Measurements from ENCODE around the gene POLK.

The POLK gene

DNA sequence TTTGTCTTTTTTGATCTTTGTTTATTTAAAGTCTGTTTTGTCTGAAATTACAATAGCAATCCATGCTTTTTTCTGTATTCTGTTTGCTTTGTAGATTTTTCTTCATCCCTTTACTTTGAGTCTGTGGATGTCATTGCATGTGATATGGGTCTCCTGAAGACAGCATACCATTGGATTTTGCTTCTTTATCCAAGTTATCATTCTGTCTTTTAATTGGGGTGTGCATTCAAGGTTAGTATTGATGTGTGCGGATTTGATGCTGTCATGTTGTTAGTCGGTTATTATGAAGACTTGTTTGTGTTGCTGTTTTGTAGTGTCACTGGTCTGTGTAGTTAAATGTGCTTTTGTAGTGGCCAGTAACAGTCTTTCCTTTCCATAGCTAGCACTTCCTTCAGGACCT, 23.0 kb downstream of the POLK start:
- no peak for DNase-seq (ENCODE audit: insufficient read length)
- FAIRE-seq, result peak; percentile 61
- TF ChIP-seq POLR2A (IDR thresholded peaks at IDR 0.05; ENCODE audit: low read depth, low read length), result no peak
- no peak for TF ChIP-seq TAF1 (IDR thresholded peaks at IDR 0.05; ENCODE audit: borderline replicate concordance, low read depth, low read length)
- TF ChIP-seq POLR2AphosphoS5 (IDR thresholded peaks at IDR 0.05; ENCODE audit: low read depth, low read length), result no peak

- TF ChIP-seq POLR2AphosphoS5 (IDR thresholded peaks at IDR 0.05; ENCODE audit: low read depth, low read length) (no peak), POLR2A (IDR thresholded peaks at IDR 0.05; ENCODE audit: low read depth, low read length) (no peak), TAF1 (IDR thresholded peaks at IDR 0.05; ENCODE audit: borderline replicate concordance, low read depth, low read length) (no peak)
- FAIRE-seq (no peak), DNase-seq (ENCODE audit: insufficient read length) (no peak)
Measured at GRCh38 chr5:75536147-75536546, 24.5 kb downstream of the POLK start.

DNA sequence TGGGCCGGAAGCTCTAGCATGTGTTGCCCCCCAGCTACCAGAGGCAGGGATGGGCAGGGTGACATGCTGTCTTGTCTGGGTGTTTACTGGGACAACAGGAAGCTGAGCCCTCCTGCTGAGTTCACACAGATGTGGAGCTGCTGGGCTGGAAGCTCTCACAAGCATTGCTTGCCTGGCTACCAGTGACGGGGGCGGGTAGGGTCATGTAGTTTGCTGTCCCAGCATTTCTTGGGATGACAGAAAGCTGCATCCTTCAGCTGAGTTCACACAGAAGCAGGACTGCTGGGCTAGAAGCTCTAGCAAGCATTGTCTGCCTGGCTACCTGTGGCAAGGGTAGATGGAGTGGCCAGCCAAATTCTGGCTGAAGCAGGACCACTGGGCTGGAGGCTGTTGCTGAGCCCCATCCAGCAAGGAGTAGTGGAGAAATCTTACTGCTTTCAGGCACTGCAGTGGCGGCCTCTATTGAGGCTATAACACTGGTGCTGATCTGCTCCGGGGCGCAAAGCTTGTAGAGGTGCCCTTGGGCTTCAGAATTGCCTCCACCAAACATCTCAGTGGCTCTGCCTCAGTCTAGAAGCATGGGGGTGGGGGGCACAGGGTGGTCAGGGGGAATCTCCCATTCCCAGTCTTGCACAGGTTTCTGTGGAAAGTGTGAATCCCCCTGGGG, 25.1 kb downstream of the POLK start:
- DNase-seq (ENCODE audit: insufficient read length), result no peak
- FAIRE-seq, result no peak

GRCh38 chr5:75538211-75538610, 26.5 kb downstream of the POLK start:
- TF ChIP-seq POLR2A (IDR thresholded peaks at IDR 0.05; ENCODE audit: low read depth, low read length), result no peak
- no peak for TF ChIP-seq POLR2AphosphoS5 (IDR thresholded peaks at IDR 0.05; ENCODE audit: low read depth, low read length)
- TF ChIP-seq TAF1 (IDR thresholded peaks at IDR 0.05; ENCODE audit: borderline replicate concordance, low read depth, low read length), result no peak
- no peak for DNase-seq (ENCODE audit: insufficient read length)
- FAIRE-seq, result no peak

More for the DNA sequence above, 25.1 kb downstream of the POLK start:
- TF ChIP-seq TAF1 (IDR thresholded peaks at IDR 0.05; ENCODE audit: borderline replicate concordance, low read depth, low read length) (no peak), POLR2A (IDR thresholded peaks at IDR 0.05; ENCODE audit: low read depth, low read length) (no peak), POLR2AphosphoS5 (IDR thresholded peaks at IDR 0.05; ENCODE audit: low read depth, low read length) (no peak)

- DNase-seq (ENCODE audit: insufficient read length) (no peak), FAIRE-seq (no peak)
- TF ChIP-seq POLR2A (IDR thresholded peaks at IDR 0.05; ENCODE audit: low read depth, low read length), result no peak
- TF ChIP-seq POLR2AphosphoS5 (IDR thresholded peaks at IDR 0.05; ENCODE audit: low read depth, low read length), result no peak
- TF ChIP-seq TAF1 (IDR thresholded peaks at IDR 0.05; ENCODE audit: borderline replicate concordance, low read depth, low read length), result no peak
Measured at GRCh38 chr5:75545131-75545530, 33.4 kb downstream of the POLK start.

GRCh38 chr5:75546830-75547229, 35.1 kb downstream of the POLK start:
- DNase-seq (ENCODE audit: insufficient read length) (no peak), FAIRE-seq (no peak)
- TF ChIP-seq POLR2A (IDR thresholded peaks at IDR 0.05; ENCODE audit: low read depth, low read length) (no peak), TAF1 (IDR thresholded peaks at IDR 0.05; ENCODE audit: borderline replicate concordance, low read depth, low read length) (no peak), POLR2AphosphoS5 (IDR thresholded peaks at IDR 0.05; ENCODE audit: low read depth, low read length) (no peak)

GRCh38 chr5:75547812-75548211, 36.1 kb downstream of the POLK start:
- DNase-seq (ENCODE audit: insufficient read length) (no peak), FAIRE-seq (no peak)
- TF ChIP-seq POLR2AphosphoS5 (IDR thresholded peaks at IDR 0.05; ENCODE audit: low read depth, low read length) (no peak), POLR2A (IDR thresholded peaks at IDR 0.05; ENCODE audit: low read depth, low read length) (no peak), TAF1 (IDR thresholded peaks at IDR 0.05; ENCODE audit: borderline replicate concordance, low read depth, low read length) (no peak)

GRCh38 chr5:75550597-75550996, 38.9 kb downstream of the POLK start:
- no peak for FAIRE-seq
- DNase-seq (ENCODE audit: insufficient read length), result no peak
- TF ChIP-seq POLR2A (IDR thresholded peaks at IDR 0.05; ENCODE audit: low read depth, low read length), result no peak
- TF ChIP-seq POLR2AphosphoS5 (IDR thresholded peaks at IDR 0.05; ENCODE audit: low read depth, low read length), result no peak
- no peak for TF ChIP-seq TAF1 (IDR thresholded peaks at IDR 0.05; ENCODE audit: borderline replicate concordance, low read depth, low read length)

DNA sequence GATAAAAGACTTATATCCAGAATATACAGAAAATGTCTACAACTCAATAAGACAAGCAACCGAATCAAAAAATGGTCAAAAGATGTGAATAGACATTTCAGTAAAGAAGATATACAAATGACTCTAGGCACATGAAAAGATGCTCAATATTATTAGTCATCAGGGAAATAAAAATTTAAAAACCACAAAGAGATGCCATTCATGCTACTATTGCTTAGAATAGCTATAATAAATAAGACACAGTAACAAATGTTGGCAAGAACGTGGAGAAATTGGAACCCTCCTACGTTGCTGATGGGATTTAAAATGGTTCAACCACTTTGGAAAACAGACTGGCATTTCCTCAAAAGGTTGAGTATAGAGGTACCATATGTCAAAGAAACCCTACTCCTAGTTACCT, 39.8 kb downstream of the POLK start:
- no peak for DNase-seq (ENCODE audit: insufficient read length)
- no peak for FAIRE-seq
- no peak for TF ChIP-seq POLR2A (IDR thresholded peaks at IDR 0.05; ENCODE audit: low read depth, low read length)
- no peak for TF ChIP-seq POLR2AphosphoS5 (IDR thresholded peaks at IDR 0.05; ENCODE audit: low read depth, low read length)
- no peak for TF ChIP-seq TAF1 (IDR thresholded peaks at IDR 0.05; ENCODE audit: borderline replicate concordance, low read depth, low read length)

GRCh38 chr5:75552764-75553163, 41.1 kb downstream of the POLK start:
- TF ChIP-seq POLR2AphosphoS5 (IDR thresholded peaks at IDR 0.05; ENCODE audit: low read depth, low read length) (no peak), POLR2A (IDR thresholded peaks at IDR 0.05; ENCODE audit: low read depth, low read length) (no peak), TAF1 (IDR thresholded peaks at IDR 0.05; ENCODE audit: borderline replicate concordance, low read depth, low read length) (no peak)
- DNase-seq (ENCODE audit: insufficient read length) (no peak), FAIRE-seq (no peak)

DNA sequence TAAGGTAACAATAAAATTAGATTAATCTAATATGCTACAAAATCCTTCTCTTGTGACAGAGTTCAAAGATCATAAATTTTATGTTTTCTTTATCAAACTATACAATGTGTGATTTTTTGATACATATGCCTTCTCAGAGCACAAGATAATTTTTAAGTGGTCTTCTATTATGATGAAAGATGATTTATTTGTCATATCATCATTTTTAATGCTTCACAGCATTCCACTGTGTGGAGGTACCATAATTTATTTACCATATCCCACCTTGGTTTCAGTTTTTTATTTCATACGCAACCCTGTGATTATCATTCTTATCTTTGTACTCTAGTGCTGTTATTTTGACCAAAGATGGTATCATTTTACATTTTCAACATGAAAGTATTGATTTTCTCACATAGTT, 41.7 kb downstream of the POLK start:
- DNase-seq (ENCODE audit: insufficient read length), result no peak
- TF ChIP-seq POLR2AphosphoS5 (IDR thresholded peaks at IDR 0.05; ENCODE audit: low read depth, low read length) (no peak), TAF1 (IDR thresholded peaks at IDR 0.05; ENCODE audit: borderline replicate concordance, low read depth, low read length) (no peak), POLR2A (IDR thresholded peaks at IDR 0.05; ENCODE audit: low read depth, low read length) (no peak)
- FAIRE-seq, result no peak

- DNase-seq (ENCODE audit: insufficient read length) (no peak), FAIRE-seq (no peak)
- no peak for TF ChIP-seq TAF1 (IDR thresholded peaks at IDR 0.05; ENCODE audit: borderline replicate concordance, low read depth, low read length)
Measured at GRCh38 chr5:75558221-75558620, 46.5 kb downstream of the POLK start.

Measured in GM12892 (cell line).